Stimulated activated CD4-positive, alpha-beta T cell treated with anti-CD3 and anti-CD28 coated beads, Interleukin-4, amount 100 ng/mL, for 48 hours (primary cell): ENCODE results near the gene A1CF.
"Not testable (repeated sequence)": the region's sequence is repeated elsewhere in the genome, so short reads cannot be mapped to it uniquely, and the experiment has no call there.

Source experiments
- DNase-seq, 2 donors: peaks; one replicate each; pipeline ENCODE4 v3.0.0-alpha.2; 2020; ENCODE audit warnings: low read depth in 2 of 2

A1CF gene

DNA sequence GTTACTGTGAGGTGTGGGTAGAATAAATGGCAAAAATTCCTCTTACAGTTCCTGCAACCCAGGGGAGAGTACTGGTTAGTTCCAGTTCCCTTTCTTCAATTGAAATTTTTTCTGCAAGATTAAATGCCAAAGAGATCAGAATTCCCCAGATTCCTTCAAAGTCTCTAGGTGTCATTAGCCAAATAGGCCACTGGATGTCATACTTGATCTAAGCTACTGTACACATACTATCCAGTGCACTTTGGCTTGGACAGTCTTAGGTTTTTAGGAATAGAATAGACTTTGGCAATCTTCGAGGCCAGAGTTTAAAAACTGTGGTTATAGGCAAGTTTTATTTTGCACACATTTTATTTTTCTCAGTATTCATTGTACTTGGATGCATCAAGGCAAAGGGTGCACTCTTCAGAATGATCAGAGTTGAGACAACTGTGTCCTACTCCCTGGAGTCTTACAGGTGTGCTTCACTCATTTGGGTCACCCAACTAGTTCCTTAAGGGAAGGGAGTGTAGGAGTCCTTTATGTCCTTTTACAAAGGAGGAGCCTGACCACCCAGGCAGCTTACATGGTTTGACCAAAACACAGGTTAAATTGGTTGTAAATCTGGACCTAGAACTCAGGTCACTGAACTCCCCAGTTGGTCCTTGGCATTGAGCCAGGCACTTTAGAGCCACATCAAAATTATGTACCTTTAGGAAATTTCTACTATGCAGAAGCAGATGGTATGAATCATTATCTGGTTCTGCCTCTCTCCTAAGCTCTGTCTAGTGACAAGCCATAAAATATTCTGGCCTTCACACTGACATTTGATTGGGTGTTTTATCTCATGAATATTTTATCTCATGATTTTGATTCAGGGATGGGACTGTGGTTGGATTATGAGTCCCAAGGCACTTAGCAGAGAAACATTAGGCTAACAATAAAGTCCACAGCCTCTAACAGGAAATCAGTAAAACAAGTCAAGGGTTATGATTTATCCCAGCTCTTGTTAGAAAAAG, 96.2 kb downstream of the A1CF start:
- DNase-seq = no peak

- DNase-seq = not testable (repeated sequence)
These were observed 97.5 kb downstream of the A1CF start for GRCh38 chr10:50787962-50788361.

DNA sequence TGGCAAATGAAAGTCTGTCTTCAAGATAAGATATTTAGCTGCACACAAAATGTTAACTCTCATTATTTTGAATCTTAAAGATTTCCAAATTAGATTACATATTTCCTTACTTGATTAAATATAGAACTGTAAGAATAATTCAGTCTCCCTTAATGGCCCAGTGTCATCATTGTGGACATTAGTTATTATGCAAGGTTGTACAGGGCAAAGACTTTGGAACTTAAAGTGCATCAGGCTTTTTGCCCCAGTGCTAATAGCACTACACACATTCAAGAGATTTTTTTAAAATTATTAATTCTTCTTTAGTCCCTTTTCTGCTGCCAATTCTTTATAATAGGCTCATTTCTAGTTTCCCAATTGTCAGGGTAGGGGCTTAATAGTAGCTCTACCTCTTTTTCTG, 103.4 kb downstream of the A1CF start:
- not testable (repeated sequence) for DNase-seq

DNA sequence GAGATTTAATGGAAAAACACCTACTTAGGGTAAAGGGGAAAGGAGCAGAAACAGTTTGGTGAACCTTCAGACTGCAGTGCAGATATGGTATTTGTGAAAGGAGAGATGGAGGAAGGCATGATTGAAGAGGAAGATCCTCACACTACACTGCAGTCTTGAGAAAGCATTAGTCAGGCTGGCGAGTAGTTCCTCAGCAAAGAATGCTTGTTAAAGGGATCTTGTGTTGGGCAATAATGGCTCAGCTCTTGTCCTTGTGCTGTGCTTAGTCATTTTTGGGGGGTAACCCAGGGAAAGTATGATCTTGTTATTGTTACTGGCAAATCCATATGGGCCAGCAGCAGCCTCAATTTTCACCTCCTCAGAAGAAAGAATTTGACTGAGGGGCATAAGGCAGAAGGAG, 105.4 kb downstream of the A1CF start:
- DNase-seq = not testable (repeated sequence)

GRCh38 chr10:50774868-50775267, 110.6 kb downstream of the A1CF start:
- DNase-seq = not testable (repeated sequence)

- DNase-seq = not testable (repeated sequence)
These were observed 113.4 kb downstream of the A1CF start for GRCh38 chr10:50772042-50772441.

DNA sequence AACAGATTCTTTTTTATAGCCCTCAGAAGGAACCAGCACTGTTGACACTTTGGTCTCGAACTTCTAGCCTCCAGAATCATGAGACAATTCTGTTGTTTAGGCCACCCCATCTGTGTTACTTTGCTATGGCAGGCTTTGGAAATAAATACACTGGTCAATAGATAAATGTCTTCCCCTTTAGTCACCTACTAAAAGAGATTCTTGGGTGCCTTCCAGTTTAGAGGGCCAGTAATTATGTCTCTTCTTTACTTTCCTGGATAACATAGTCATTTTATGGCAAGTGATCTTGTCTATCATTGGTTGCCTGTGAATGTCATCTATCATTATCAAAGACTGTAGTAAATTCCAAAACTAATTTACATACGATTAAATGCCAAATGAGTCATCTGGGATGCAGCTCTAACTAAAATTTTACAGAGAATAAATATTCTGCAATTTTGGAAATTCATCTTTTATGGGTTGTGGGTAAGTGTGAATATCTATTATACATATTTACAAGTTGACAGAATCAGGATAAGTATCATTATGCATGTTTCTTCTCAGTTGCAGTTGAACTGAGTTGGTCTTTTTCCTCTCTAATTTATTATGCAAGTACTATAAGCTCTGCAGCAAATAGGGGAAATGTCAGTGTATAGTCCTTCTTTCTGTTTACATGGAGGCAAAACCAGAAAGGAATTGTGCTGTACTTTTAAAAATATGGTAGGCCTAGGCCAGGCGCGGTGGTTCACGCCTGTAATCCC, 118.5 kb downstream of the A1CF start:
- not testable (repeated sequence) for DNase-seq
